DND-41 (cell line): ENCODE data around the gene TCF4.

Experiments used
- ATAC-seq: fragments of 200-7000 bp; cut with Tn5 transposase; 3 replicates; pipeline ENCODE4 v1.9.1; 2021; ENCODE audit warnings: low read depth; ENCODE audit not compliant: insufficient read depth
- DNase-seq: peaks from one replicate; pipeline ENCODE4 v3.0.0-alpha.2; 2020
- H2AFZ ChIP-seq: 2 replicates; pipeline ENCODE4 v1.6.0; 2012; ENCODE audit warnings: low read depth, low read length
- H3K27ac ChIP-seq: 2 replicates; pipeline ENCODE4 v1.5.1; 2012; ENCODE audit warnings: low read length, inconsistent platforms
- H3K27me3 ChIP-seq: fragments of 200-600 bp; sonication (generic); 2 replicates; pipeline ENCODE4 v1.6.0; 2012; ENCODE audit warnings: low read length, mild to moderate bottlenecking, inconsistent platforms; ENCODE audit not compliant: insufficient read depth, poor library complexity
- H3K36me3 ChIP-seq: 2 replicates; pipeline ENCODE4 v1.5.1; 2012; ENCODE audit warnings: low read length, inconsistent platforms; ENCODE audit not compliant: insufficient read depth
- H3K4me1 ChIP-seq: 2 replicates; pipeline ENCODE4 v1.5.1; 2012; ENCODE audit warnings: mild to moderate bottlenecking, low read length; ENCODE audit not compliant: insufficient read depth
- H3K4me2 ChIP-seq: 2 replicates; pipeline ENCODE4 v1.6.0; 2012; ENCODE audit warnings: mild to moderate bottlenecking, moderate library complexity, low read length, inconsistent platforms; ENCODE audit not compliant: insufficient read depth
- H3K4me3 ChIP-seq, 2 experiments: fragments of 200-600 bp in 1 of 2; shearing (Covaris generic) in 1 of 2; 2 replicates each; pipeline ENCODE4 v1.5.1; 2012 to 2016; ENCODE audit warnings: inconsistent platforms in 2 of 2, low read length in 2 of 2, mild to moderate bottlenecking in 2 of 2, low read depth in 1 of 2, moderate library complexity in 1 of 2
- H3K79me2 ChIP-seq: 2 replicates; pipeline ENCODE4 v1.6.0; 2012; ENCODE audit warnings: low read length, inconsistent platforms; ENCODE audit not compliant: insufficient read depth
- H3K9ac ChIP-seq: 2 replicates; pipeline ENCODE4 v1.6.0; 2012; ENCODE audit warnings: low read depth, mild to moderate bottlenecking, inconsistent platforms, low read length, moderate library complexity
- H3K9me3 ChIP-seq: 2 replicates; pipeline ENCODE4 v1.5.1; 2012; ENCODE audit warnings: low read length, moderate library complexity, mild to moderate bottlenecking, inconsistent platforms; ENCODE audit not compliant: insufficient read depth, severe bottlenecking
- H4K20me1 ChIP-seq: 2 replicates; pipeline ENCODE4 v1.6.0; 2012; ENCODE audit warnings: low read length; ENCODE audit not compliant: insufficient read depth
- EZH2 ChIP-seq: IDR thresholded peaks from 3 replicates; pipeline ENCODE4 v1.6.1; 2012; ENCODE audit warnings: borderline replicate concordance, low read depth, mild to moderate bottlenecking, moderate library complexity, low read length, inconsistent platforms; ENCODE audit not compliant: severe bottlenecking
- TF ChIP-seq, protein P1 (sequence below): IDR thresholded peaks from 2 replicates; pipeline ENCODE4 v1.5.1; 2012; ENCODE audit warnings: borderline replicate concordance, low read length, moderate library complexity, mild to moderate bottlenecking; ENCODE audit not compliant: poor library complexity, severe bottlenecking; ENCODE audit errors: extremely low read depth

The TCF4 gene

DNA sequence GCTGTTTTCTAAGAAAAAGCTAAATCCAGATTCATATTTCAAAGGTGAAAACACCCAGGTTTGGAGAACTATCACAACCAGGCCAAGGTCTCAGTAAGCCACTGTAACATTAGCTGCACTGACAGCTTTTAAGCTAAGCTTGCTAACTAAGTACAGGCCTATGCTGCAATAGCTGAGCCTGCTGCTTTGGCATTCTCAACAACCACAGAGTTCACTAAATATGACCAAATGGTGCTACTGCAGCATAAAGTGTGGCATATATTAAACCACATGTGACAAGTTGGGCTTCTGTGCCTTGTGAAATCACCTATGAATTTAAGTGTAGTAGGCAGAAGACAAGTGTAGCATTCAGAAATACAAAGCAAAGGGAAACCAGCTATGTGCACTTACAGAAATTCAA, 206.7 kb downstream of the TCF4 start:
- H3K27me3 ChIP-seq, result no peaks in the 10 kb centered on the region
- H2AFZ ChIP-seq, result no peak overlapping the region
- TF ChIP-seq EZH2, result no peak
- TF ChIP-seq, protein P1, sequence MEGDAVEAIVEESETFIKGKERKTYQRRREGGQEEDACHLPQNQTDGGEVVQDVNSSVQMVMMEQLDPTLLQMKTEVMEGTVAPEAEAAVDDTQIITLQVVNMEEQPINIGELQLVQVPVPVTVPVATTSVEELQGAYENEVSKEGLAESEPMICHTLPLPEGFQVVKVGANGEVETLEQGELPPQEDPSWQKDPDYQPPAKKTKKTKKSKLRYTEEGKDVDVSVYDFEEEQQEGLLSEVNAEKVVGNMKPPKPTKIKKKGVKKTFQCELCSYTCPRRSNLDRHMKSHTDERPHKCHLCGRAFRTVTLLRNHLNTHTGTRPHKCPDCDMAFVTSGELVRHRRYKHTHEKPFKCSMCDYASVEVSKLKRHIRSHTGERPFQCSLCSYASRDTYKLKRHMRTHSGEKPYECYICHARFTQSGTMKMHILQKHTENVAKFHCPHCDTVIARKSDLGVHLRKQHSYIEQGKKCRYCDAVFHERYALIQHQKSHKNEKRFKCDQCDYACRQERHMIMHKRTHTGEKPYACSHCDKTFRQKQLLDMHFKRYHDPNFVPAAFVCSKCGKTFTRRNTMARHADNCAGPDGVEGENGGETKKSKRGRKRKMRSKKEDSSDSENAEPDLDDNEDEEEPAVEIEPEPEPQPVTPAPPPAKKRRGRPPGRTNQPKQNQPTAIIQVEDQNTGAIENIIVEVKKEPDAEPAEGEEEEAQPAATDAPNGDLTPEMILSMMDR, result no peak
- no peak overlapping the region for H3K4me3 ChIP-seq
- H3K36me3 ChIP-seq, result no peaks in the 10 kb centered on the region
- H3K79me2 ChIP-seq, result no peaks in the 10 kb centered on the region
- DNase-seq (no peak), ATAC-seq (no peak)
- no peaks in the 10 kb centered on the region for H4K20me1 ChIP-seq
- H3K27ac ChIP-seq, result no peak overlapping the region
- peaks cover 3% of the 10 kb centered on the region for H3K9me3 ChIP-seq
- no peaks in the 10 kb centered on the region for H3K4me1 ChIP-seq
- H3K9ac ChIP-seq, result no peak overlapping the region
- no peak overlapping the region for H3K4me2 ChIP-seq

DNA sequence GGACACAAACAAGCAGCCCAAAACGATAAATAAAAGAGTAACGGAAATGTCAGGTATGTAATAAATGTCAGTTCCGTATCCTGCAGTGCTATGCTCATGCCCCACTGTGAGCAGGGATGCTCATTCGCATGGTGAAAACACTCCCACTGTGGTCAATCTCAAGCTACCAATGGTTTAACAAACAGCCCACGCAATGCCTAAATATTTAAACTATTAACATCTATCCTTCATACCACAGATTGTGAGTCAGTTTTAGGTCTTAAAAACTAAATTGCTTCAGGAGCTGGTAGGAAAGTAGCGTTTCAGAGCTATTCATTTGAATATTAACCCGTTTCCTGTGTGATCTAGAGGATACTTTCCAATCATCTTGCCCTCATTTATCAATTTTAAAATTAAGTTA, 207.4 kb downstream of the TCF4 start:
- H3K4me1 ChIP-seq, result no peaks in the 10 kb centered on the region
- H3K27ac ChIP-seq, result no peak overlapping the region
- H4K20me1 ChIP-seq, result no peaks in the 10 kb centered on the region
- H3K79me2 ChIP-seq, result no peaks in the 10 kb centered on the region
- H3K27me3 ChIP-seq, result no peaks in the 10 kb centered on the region
- H3K9me3 ChIP-seq, result peaks cover 3% of the 10 kb centered on the region
- no peak overlapping the region for H3K4me3 ChIP-seq
- no peak for ATAC-seq
- H3K4me2 ChIP-seq, result no peak overlapping the region
- no peak for DNase-seq
- TF ChIP-seq, protein P1, result no peak
- TF ChIP-seq EZH2, result no peak
- no peaks in the 10 kb centered on the region for H3K36me3 ChIP-seq
- no peak overlapping the region for H2AFZ ChIP-seq
- H3K9ac ChIP-seq, result no peak overlapping the region

DNA sequence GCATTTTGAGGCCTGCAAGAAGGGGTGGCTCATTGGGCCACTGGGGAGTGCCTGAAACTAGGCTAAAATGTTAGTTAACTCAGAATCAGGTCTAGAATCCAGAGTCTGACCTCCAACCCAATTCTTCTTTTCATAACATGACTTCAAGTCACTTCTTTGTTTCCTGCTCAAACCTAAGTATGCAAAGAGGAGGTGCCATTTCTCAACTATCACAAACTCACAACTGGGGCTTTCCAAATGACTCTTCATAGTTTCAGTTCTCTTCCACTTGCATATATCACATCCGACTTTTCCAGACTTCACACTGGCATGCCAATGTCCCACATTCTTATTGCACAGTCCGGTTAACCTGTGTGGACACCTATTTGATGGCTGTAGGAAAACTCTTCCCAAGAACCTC, 211.6 kb downstream of the TCF4 start:
- no peak overlapping the region for H3K4me3 ChIP-seq
- H3K4me2 ChIP-seq, result no peak overlapping the region
- DNase-seq, result no peak
- H3K36me3 ChIP-seq, result no peaks in the 10 kb centered on the region
- H3K4me1 ChIP-seq, result no peaks in the 10 kb centered on the region
- H3K27me3 ChIP-seq, result no peaks in the 10 kb centered on the region
- TF ChIP-seq EZH2, result no peak
- TF ChIP-seq, protein P1, result no peak
- H3K9me3 ChIP-seq, result no peaks in the 10 kb centered on the region
- no peak overlapping the region for H3K27ac ChIP-seq
- no peak overlapping the region for H3K9ac ChIP-seq
- H3K79me2 ChIP-seq, result no peaks in the 10 kb centered on the region
- ATAC-seq, result no peak
- H2AFZ ChIP-seq, result no peak overlapping the region
- no peaks in the 10 kb centered on the region for H4K20me1 ChIP-seq

DNA sequence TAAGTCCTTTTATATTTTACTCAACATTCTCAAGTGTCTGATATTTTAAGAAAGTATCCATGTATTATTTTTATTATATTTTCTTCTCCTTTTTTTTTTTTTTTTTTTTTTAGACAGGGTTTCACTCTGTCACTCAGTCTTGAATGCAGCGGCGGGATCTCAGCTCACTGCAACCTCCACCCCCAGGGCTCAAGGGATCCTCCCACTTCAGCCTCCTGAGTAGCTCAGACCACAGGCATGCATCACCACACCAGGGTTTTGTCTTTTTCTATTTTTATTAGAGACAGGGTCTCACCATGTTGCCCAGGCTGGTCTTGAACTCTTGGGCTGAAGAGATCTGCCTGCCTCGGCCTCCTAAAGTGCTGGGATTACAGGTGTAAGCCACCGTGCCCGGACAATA, 212.1 kb downstream of the TCF4 start:
- Histone ChIP-seq H3K4me1 (no peaks in the 10 kb centered on the region), H3K79me2 (no peaks in the 10 kb centered on the region), H3K9ac (no peak overlapping the region), H3K9me3 (no peaks in the 10 kb centered on the region), H3K4me3 (no peak overlapping the region), H2AFZ (no peak overlapping the region), H4K20me1 (no peaks in the 10 kb centered on the region), H3K27me3 (no peaks in the 10 kb centered on the region), H3K4me2 (no peak overlapping the region), H3K36me3 (no peaks in the 10 kb centered on the region), H3K27ac (no peak overlapping the region)
- no peak for ATAC-seq
- no peak for DNase-seq
- TF ChIP-seq, protein P1, result no peak
- TF ChIP-seq EZH2, result no peak
